Thoracic aorta (tissue), 2 donors: Measurements from ENCODE around the gene PCCA. TPM values are rescaled to one million over a fixed set of nuclear protein-coding genes. Genes with fewer than 3 reads are reported as not detected.
"Not testable (repeated sequence)": the region's sequence is repeated elsewhere in the genome, so short reads cannot be mapped to it uniquely, and the experiment has no call there.

ENCODE experiments used
- ATAC-seq: fragments of 150-250 bp; one replicate; pipeline ENCODE4 v1.8.0; 2017; ENCODE audit warnings: low read depth; ENCODE audit not compliant: insufficient number of reproducible peaks, low FRiP score
- DNase-seq: peaks from one replicate; pipeline ENCODE4 v3.0.0-alpha.2; 2020; ENCODE audit warnings: low spot score
- H3K27ac ChIP-seq, 2 donors: fragments of 200-600 bp; sonication (generic); 1 replicate in 1 of 2; 2 replicates in 1 of 2; pipeline ENCODE4 v1.5.1; 2016; ENCODE audit warnings: mild to moderate bottlenecking in 2 of 2, moderate library complexity in 2 of 2
- H3K27me3 ChIP-seq: fragments of 200-600 bp; sonication (generic); replicated peaks from 2 replicates; pipeline ENCODE4 v1.6.0; 2016; ENCODE audit warnings: mild to moderate bottlenecking; ENCODE audit not compliant: insufficient read depth
- H3K36me3 ChIP-seq: fragments of 200-600 bp; sonication (generic); one replicate; pipeline ENCODE4 v1.5.1; 2016
- H3K4me1 ChIP-seq, 2 donors: fragments of 200-600 bp; sonication (generic); 1 replicate in 1 of 2; 2 replicates in 1 of 2; pipeline versions ENCODE4 v1.5.1 to v1.6.0; 2016; ENCODE audit warnings: low read depth in 2 of 2, mild to moderate bottlenecking in 1 of 2; ENCODE audit not compliant: control insufficient read depth in 1 of 2
- H3K4me3 ChIP-seq: fragments of 200-600 bp; sonication (generic); 2 replicates; pipeline ENCODE4 v1.5.1; 2016; ENCODE audit warnings: mild to moderate bottlenecking
- H3K9me3 ChIP-seq: fragments of 200-600 bp; sonication (generic); 2 replicates; pipeline ENCODE4 v1.5.1; 2016
- total RNA-seq, 2 donors: library from RNA; depleted of rRNA; stranded (reverse); fragments of >200 nt; gene quantifications; one replicate each; pipeline versions ENCODE4 v1.1.0 to v1.2.3, GENCODE V29; 2016
- TF ChIP-seq, protein P1 (sequence below): fragments of 200-600 bp; sonication (generic); IDR thresholded peaks from one replicate; pipeline ENCODE4 v1.5.1; 2019; ENCODE audit warnings: antibody characterized with exemption

PCCA gene
- total RNA-seq, 2 donors from 2014 or later, result 17.2 to 51.6 TPM

DNA sequence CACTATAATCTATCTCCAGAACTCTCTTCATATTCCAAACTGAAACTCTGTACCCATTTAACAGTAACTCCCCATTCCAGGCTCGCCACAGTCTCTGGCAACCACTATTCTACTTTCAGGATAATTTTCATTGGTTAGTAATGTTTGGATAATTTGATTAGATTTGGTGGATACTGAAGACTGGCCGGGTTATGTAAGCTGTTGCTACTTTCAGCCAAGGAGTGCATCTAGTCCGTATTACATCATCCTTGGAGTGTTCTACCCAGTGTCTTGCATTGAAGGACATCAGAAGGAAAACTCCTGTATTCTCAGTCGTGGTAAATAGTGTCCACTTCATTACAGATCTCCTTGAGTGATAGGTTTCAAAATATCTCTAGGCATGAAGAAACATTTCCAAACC lies 60.5 kb downstream of the PCCA start:
- H3K4me1 ChIP-seq, result no peaks in the 10 kb centered on the region
- no peaks in the 10 kb centered on the region for H3K36me3 ChIP-seq
- no peak for ATAC-seq
- H3K27me3 ChIP-seq, result no peaks in the 10 kb centered on the region
- DNase-seq, result no peak
- no peak overlapping the region for H3K27ac ChIP-seq
- H3K4me3 ChIP-seq, result no peak overlapping the region
- no peaks in the 10 kb centered on the region for H3K9me3 ChIP-seq
- TF ChIP-seq, protein P1, sequence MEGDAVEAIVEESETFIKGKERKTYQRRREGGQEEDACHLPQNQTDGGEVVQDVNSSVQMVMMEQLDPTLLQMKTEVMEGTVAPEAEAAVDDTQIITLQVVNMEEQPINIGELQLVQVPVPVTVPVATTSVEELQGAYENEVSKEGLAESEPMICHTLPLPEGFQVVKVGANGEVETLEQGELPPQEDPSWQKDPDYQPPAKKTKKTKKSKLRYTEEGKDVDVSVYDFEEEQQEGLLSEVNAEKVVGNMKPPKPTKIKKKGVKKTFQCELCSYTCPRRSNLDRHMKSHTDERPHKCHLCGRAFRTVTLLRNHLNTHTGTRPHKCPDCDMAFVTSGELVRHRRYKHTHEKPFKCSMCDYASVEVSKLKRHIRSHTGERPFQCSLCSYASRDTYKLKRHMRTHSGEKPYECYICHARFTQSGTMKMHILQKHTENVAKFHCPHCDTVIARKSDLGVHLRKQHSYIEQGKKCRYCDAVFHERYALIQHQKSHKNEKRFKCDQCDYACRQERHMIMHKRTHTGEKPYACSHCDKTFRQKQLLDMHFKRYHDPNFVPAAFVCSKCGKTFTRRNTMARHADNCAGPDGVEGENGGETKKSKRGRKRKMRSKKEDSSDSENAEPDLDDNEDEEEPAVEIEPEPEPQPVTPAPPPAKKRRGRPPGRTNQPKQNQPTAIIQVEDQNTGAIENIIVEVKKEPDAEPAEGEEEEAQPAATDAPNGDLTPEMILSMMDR, result no peak

DNA sequence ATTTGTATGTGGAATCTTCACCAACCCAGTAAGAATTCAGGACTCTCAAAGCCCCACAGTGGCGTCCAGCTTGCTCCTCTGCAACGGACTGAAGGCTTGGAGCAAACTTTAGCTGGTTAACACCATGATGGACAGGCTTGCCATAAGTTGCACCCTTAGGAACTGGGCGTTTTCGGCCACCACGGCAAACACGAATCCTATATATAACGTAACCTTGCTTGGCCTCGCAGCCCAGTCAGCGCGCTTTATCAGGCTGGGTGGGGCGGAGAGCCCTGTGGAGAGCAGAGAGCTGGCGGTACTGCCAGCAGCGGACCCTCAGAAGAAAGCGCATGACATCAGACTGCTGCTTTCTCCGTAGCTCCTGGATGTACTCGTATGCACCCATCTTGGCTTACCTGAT lies 61.8 kb downstream of the PCCA start:
- not testable (repeated sequence) for ATAC-seq, DNase-seq

DNA sequence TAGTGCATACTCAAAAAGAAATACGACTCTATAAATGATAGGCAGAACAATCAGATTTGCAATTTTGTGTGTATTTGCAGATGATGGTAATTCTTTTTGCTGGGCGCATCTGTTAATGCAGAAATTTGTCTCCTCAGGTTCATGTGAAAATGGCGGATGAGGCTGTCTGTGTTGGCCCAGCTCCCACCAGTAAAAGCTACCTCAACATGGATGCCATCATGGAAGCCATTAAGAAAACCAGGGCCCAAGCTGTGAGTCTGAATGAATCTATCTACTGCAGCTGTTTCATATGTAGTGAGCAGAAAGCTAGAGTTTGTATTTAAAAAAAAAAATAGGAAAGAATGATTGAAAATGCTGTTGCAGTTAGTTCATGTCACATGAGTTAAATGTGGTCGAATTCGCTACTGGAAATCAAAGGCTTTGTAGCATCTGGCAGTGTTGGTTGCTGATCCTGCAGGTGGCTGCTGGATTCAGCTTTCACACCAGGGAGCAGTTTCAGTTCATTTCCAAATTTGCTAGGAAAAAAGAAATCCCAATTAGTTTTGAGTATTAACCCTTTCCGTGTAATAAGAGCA lies 66.0 kb downstream of the PCCA start:
- TF ChIP-seq, protein P1, result no peak
- no peak for DNase-seq
- Histone ChIP-seq H3K4me1 (no peaks in the 10 kb centered on the region), H3K9me3 (no peaks in the 10 kb centered on the region), H3K36me3 (peaks cover 5% of the 10 kb centered on the region), H3K4me3 (no peak overlapping the region), H3K27ac (no peak overlapping the region), H3K27me3 (no peaks in the 10 kb centered on the region)
- ATAC-seq, result no peak

More for the DNA sequence above, 61.8 kb downstream of the PCCA start:
- not testable (repeated sequence) for H3K27ac ChIP-seq, H3K4me3 ChIP-seq, H3K9me3 ChIP-seq, H3K27me3 ChIP-seq, H3K4me1 ChIP-seq, H3K36me3 ChIP-seq

DNA sequence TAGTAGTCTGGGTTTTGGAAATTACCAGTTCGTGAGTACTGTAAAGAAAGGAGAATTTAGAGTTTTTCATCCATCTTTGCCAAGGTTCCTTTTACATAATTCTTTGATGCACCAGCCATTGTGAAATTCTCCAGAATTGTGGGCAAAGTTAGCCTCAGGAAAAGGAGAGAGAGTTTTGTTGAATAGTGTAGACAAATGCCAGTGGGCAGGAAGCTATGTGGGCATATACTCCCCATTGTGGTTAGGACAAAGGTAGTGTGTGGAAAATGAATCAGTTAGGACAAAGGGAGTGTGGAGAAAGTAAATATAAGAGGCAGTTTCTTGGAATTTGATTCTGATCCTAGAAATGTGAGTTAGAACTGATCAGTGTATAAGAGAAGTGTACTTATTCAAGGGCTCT lies 67.9 kb downstream of the PCCA start:
- H3K27ac ChIP-seq, result no peak overlapping the region
- no peaks in the 10 kb centered on the region for H3K27me3 ChIP-seq
- no peak overlapping the region for H3K4me3 ChIP-seq
- no peak for ATAC-seq
- no peaks in the 10 kb centered on the region for H3K9me3 ChIP-seq
- TF ChIP-seq, protein P1, result no peak
- H3K4me1 ChIP-seq, result no peaks in the 10 kb centered on the region
- H3K36me3 ChIP-seq, result peaks cover 5% of the 10 kb centered on the region
- DNase-seq, result no peak

DNA sequence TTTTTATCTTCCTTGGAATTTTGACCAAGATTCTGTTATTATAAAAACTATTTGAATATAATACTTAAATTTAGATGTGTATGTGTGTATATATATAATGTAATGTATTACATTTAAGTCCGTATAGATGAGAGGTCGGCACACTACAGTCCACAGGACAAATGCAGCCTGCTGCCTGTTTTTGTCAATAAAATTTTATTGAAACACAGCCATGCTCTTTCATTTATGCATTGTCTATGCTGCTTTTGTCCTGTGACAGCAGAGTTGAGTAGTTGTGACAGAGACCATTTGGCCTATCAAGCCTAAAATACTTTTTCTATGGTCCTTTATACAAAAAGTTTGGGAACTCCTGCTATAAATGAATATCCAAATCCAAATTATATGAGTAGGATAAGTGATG lies 69.7 kb downstream of the PCCA start:
- H3K4me1 ChIP-seq, result peaks cover 3 to 7% of the 10 kb centered on the region in 2 donors
- ATAC-seq (no peak), DNase-seq (no peak)
- TF ChIP-seq, protein P1, result no peak
- no peak overlapping the region for H3K27ac ChIP-seq
- no peak overlapping the region for H3K4me3 ChIP-seq
- no peaks in the 10 kb centered on the region for H3K9me3 ChIP-seq
- no peaks in the 10 kb centered on the region for H3K27me3 ChIP-seq
- H3K36me3 ChIP-seq, result peaks cover 5% of the 10 kb centered on the region

DNA sequence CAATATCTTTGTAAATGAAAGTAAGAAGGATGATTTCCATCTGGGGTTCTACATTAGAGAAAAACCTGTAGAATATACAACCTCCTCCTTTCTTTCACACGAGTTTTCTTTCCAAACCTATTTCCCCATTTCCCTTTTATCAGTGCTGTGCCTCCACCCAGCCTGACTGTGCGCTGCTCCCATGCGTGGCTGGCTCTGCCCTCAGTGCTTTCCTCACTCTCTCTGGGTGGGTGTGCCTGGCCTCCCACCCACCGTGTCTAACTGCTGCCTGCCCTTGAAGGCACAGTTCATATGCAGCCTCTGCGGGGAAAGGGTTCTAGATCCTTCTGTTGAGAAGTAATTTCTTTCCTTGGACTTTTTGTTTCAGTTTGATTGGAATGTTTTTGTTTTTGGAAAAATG lies 70.7 kb downstream of the PCCA start:
- Histone ChIP-seq H3K27ac (no peak overlapping the region), H3K36me3 (peaks cover 5% of the 10 kb centered on the region), H3K9me3 (no peaks in the 10 kb centered on the region), H3K4me3 (no peak overlapping the region), H3K27me3 (no peaks in the 10 kb centered on the region), H3K4me1 (peaks cover 3 to 7% of the 10 kb centered on the region in 2 donors)
- TF ChIP-seq, protein P1, result no peak
- no peak for DNase-seq
- ATAC-seq, result no peak
